Measurements from ENCODE around the gene FOXD4L6. TPM values are rescaled to one million over a fixed set of nuclear protein-coding genes. Genes with fewer than 3 reads are reported as not detected.
"Not testable (repeated sequence)": the region's sequence is repeated elsewhere in the genome, so short reads cannot be mapped to it uniquely, and the experiment has no call there.

The FOXD4L6 gene
- total and polyA plus RNA-seq, 9 of the 15 experiments (the other 6 are each of a cell fraction or from before 2014, with no cell fraction given), result not detected

DNA sequence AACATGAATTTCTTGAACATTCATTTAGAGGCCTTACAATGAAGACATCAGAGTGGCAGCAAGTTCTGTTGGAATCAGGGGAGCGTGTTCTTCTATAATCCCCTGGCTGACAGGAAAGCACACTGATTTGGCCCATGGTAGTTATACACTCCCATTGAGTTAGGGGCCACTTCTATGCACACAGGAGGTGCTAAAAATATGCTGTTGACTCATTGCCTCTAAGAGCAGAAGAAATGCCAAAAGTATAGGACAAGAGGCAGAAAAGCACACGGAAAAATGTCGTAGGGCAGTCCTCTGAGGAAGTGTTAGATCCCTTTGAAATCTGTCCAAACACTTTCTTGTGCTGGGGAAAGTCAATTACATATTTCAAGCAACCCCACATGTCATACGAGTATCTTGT, 49.0 kb downstream of the FOXD4L6 start:
- WGBS (ENCODE audit: insufficient coverage, low coverage, missing lambda C conversion rate), result 0% methylated on average over 1 of the region's 4 CpGs
- not testable (repeated sequence) for BruUV-seq (replicated peaks)

DNA sequence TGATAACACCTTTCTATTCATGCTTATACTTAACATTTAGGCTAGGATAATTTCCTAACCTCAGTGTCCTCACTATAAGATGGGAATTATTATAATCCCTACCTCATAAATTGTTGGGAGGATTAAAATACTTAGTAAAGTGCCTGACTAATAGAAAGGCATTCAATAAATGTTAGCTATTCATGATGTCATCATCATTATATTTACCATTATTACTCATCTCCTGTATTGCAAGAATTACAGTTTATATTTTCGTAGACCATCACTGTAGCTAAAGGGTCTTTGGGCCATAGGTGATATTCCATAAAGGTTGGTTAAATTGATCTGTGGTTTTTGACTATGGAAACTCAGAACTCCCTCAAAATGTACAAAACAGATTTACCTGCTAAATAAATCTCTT, 50.9 kb downstream of the FOXD4L6 start:
- 33% methylated on average over 1 of the region's 1 CpG for WGBS (ENCODE audit: insufficient coverage, low coverage, missing lambda C conversion rate)
- H3K36me3 ChIP-seq (ENCODE audit: control insufficient read depth, insufficient read depth, low read length); H3K9me3 ChIP-seq (replicated peaks; ENCODE audit: control insufficient read depth, insufficient read depth, low read depth, low read length); H3K27me3 ChIP-seq (ENCODE audit: control insufficient read depth in 2 of 2, insufficient read depth in 2 of 2, low read length in 2 of 2); H3K4me3 ChIP-seq; POLR2A ChIA-PET; CTCF ChIA-PET (ENCODE audit: low intra/inter-chr PET ratio); H3K79me2 ChIP-seq (ENCODE audit: control insufficient read depth, insufficient read depth, low read length); H4K20me1 ChIP-seq (replicated peaks; ENCODE audit: control insufficient read depth, insufficient read depth, low read length); intact Hi-C loops (cut with micrococcal nuclease); FAIRE-seq; DNase-seq (ENCODE audit: extremely low read depth in 1 of 4, low spot score in 3 of 4); H3K4me2 ChIP-seq (ENCODE audit: insufficient read depth, low read length); ATAC-seq; in situ Hi-C loops (cut with MboI); BruUV-seq (replicated peaks); H3K27ac ChIP-seq (ENCODE audit: extremely low read depth, low read depth, low read length); H3K9ac ChIP-seq (ENCODE audit: insufficient read depth in 1 of 2, low read depth in 2 of 2, low read length in 2 of 2); H3K9me1 ChIP-seq (ENCODE audit: control insufficient read depth, insufficient read depth, low read length); H2AFZ ChIP-seq (ENCODE audit: low read depth, low read length): not testable (repeated sequence)
- peaks cover 0 to 12% of the 10 kb centered on the region in 2 experiments; a peak in 2 of 5 replicates for H3K4me1 ChIP-seq (replicated peaks in 1 of 2; ENCODE audit: control insufficient read depth in 2 of 2, insufficient read depth in 2 of 2, low read length in 2 of 2)

More for the DNA sequence above, 49.0 kb downstream of the FOXD4L6 start:
- H3K9ac ChIP-seq (ENCODE audit: insufficient read depth in 1 of 2, low read depth in 2 of 2, low read length in 2 of 2); H3K79me2 ChIP-seq (ENCODE audit: control insufficient read depth, insufficient read depth, low read length); H3K27ac ChIP-seq (ENCODE audit: extremely low read depth, low read depth, low read length); H3K4me1 ChIP-seq (replicated peaks in 1 of 2; ENCODE audit: control insufficient read depth in 2 of 2, insufficient read depth in 2 of 2, low read length in 2 of 2); POLR2A ChIA-PET; H4K20me1 ChIP-seq (replicated peaks; ENCODE audit: control insufficient read depth, insufficient read depth, low read length); ATAC-seq; H2AFZ ChIP-seq (ENCODE audit: low read depth, low read length); DNase-seq (ENCODE audit: extremely low read depth in 1 of 4, low spot score in 3 of 4); H3K9me1 ChIP-seq (ENCODE audit: control insufficient read depth, insufficient read depth, low read length); H3K36me3 ChIP-seq (ENCODE audit: control insufficient read depth, insufficient read depth, low read length); H3K9me3 ChIP-seq (replicated peaks; ENCODE audit: control insufficient read depth, insufficient read depth, low read depth, low read length); FAIRE-seq; H3K4me2 ChIP-seq (ENCODE audit: insufficient read depth, low read length); intact Hi-C loops (cut with micrococcal nuclease); CTCF ChIA-PET (ENCODE audit: low intra/inter-chr PET ratio); H3K27me3 ChIP-seq (ENCODE audit: control insufficient read depth in 2 of 2, insufficient read depth in 2 of 2, low read length in 2 of 2); H3K4me3 ChIP-seq; in situ Hi-C loops (cut with MboI): not testable (repeated sequence)

Other genes starting within 250 kb of the FOXD4L6 start
- gene ZNG1F, start 60.6 kb upstream of the FOXD4L6 start, total RNA-seq (2014; rRNA removed), result 24.8 and 54.2 TPM in 2 replicates
- gene ZNG1F, start 60.6 kb upstream of the FOXD4L6 start, total RNA-seq (2014; rRNA removed; fragmentation: Illumina TruSeq; extraction: Trizol), result 32.2 TPM in 2 replicates
- 34.4 and 48.0 TPM in 2 replicates for gene ZNG1F, start 60.6 kb upstream of the FOXD4L6 start, total RNA-seq (2015; rRNA removed; fragmentation: Illumina TruSeq; extraction: Trizol)
- 6.9 and 7.4 TPM in 2 replicates for gene ZNG1F, start 60.6 kb upstream of the FOXD4L6 start, total RNA-seq (2021)
- gene ZNG1F, start 60.6 kb upstream of the FOXD4L6 start, polyA plus RNA-seq (2011; rRNA removed), result 11.5 and 12.2 TPM in 2 replicates
- 24.9 and 39.5 TPM in 2 replicates for gene ZNG1F, start 60.6 kb upstream of the FOXD4L6 start, polyA plus RNA-seq (2014; fragmentation: Illumina TruSeq; extraction: Trizol)
- gene ZNG1F, start 60.6 kb upstream of the FOXD4L6 start, polyA plus RNA-seq (2014; fragmentation: Nextera tagmentation; extraction: Ambion mirVana), result 10 to 100 TPM; 13.5 to 18.4 TPM
- 45.9 and 104 TPM in 2 replicates for gene ZNG1F, start 60.6 kb upstream of the FOXD4L6 start, polyA plus RNA-seq (2014; rRNA removed)